GM12878 (cell line): ENCODE data around the gene SP6. TPM values are rescaled to one million over a fixed set of nuclear protein-coding genes. Genes with fewer than 3 reads are reported as not detected.

Experiments used
- ATAC-seq: fragments of 200-7000 bp; cut with Tn5 transposase; 3 replicates; pipeline ENCODE4 v1.9.1; 2020; ENCODE audit warnings: mild to moderate bottlenecking, moderate library complexity
- BruUV-seq: library from RNA; stranded (reverse); fragments of 400-500 nt; replicated peaks from 2 replicates; lab custom pipeline; 2021; lab: Mats Ljungman, UMichigan
- CTCF ChIA-PET: fragments of 300-600 bp; sonication (Branson Sonifier 250); formaldehyde crosslinking; extraction: SDS; loops from one replicate; lab custom pipeline; 2021; ENCODE audit warnings: inconsistent platforms; lab: Yijun Ruan, JAX
- POLR2A ChIA-PET: fragments of 350-600 bp; formaldehyde crosslinking; extraction: SDS; loops from one replicate; lab custom pipeline; 2021; ENCODE audit warnings: inconsistent platforms; lab: Charles Lee
- RAD21 ChIA-PET: fragments of 300-600 bp; sonication (Branson Sonifier 250); formaldehyde crosslinking; loops from one replicate; lab custom pipeline; 2023; ENCODE audit warnings: antibody characterized with exemption; ENCODE audit not compliant: unreplicated experiment; lab: Charles Lee
- SMC1A ChIA-PET: fragments of 300-600 bp; sonication (Branson Sonifier 250); formaldehyde crosslinking; loops from one replicate; lab custom pipeline; 2023; ENCODE audit not compliant: unreplicated experiment, uncharacterized antibody; lab: Charles Lee
- DNase-seq: peaks from one replicate; pipeline ENCODE4 v3.0.0-alpha.2; 2011; ENCODE audit warnings: low read depth, low spot score
- FAIRE-seq: peaks from 3 replicates; lab custom pipeline; 2011; peaks lifted over from hg19 to GRCh38; lab: Jason Lieb, UNC
- H2AFZ ChIP-seq: 2 replicates; pipeline ENCODE4 v1.6.0; 2011; ENCODE audit warnings: low read depth, low read length, control low read depth; ENCODE audit not compliant: control insufficient read depth
- H3K27ac ChIP-seq: 2 replicates; pipeline ENCODE4 v1.5.1; 2011; ENCODE audit warnings: control low read depth; ENCODE audit not compliant: control insufficient read depth, insufficient read depth
- H3K27me3 ChIP-seq, 2 experiments: replicated peaks in 1 of 2; 2 replicates each; pipeline versions ENCODE4 v1.6.0 to v1.6.1; 2011; ENCODE audit warnings: low read length in 1 of 2; ENCODE audit not compliant: control insufficient read depth in 2 of 2, insufficient read depth in 2 of 2
- H3K36me3 ChIP-seq, 2 experiments: 2 replicates each; pipeline ENCODE4 v1.5.1; 2011; ENCODE audit warnings: low read length in 1 of 2; ENCODE audit not compliant: control insufficient read depth in 2 of 2, insufficient read depth in 2 of 2
- H3K4me1 ChIP-seq: 2 replicates; pipeline ENCODE4 v1.6.1; 2011; ENCODE audit warnings: mild to moderate bottlenecking, low read length, moderate library complexity, mixed read lengths; ENCODE audit not compliant: control insufficient read depth, insufficient read depth
- H3K4me2 ChIP-seq: 2 replicates; pipeline ENCODE4 v1.6.0; 2011; ENCODE audit warnings: control low read depth; ENCODE audit not compliant: control insufficient read depth, insufficient read depth
- H3K4me3 ChIP-seq: fragments of 200-600 bp; sonication (generic); 2 replicates; pipeline ENCODE4 v1.5.1; 2016
- H3K79me2 ChIP-seq: 2 replicates; pipeline ENCODE4 v1.6.0; 2011; ENCODE audit warnings: low read length; ENCODE audit not compliant: control insufficient read depth, insufficient read depth
- H3K9ac ChIP-seq: 2 replicates; pipeline ENCODE4 v1.8.0; 2011; ENCODE audit warnings: low read length, control low read depth, mixed read lengths; ENCODE audit not compliant: control insufficient read depth, insufficient read depth
- H3K9me3 ChIP-seq: replicated peaks from 3 replicates; pipeline ENCODE4 v1.5.1; 2011; ENCODE audit warnings: mild to moderate bottlenecking, low read length; ENCODE audit not compliant: control insufficient read depth, insufficient read depth
- H4K20me1 ChIP-seq: 2 replicates; pipeline ENCODE4 v1.6.0; 2011; ENCODE audit not compliant: control insufficient read depth, insufficient read depth
- CEBPZ ChIP-seq: fragments of 150-350 bp; IDR thresholded peaks from 2 replicates; pipeline ENCODE4 v1.6.1; 2016; ENCODE audit warnings: low read depth, low read length
- SPI1 ChIP-seq: IDR thresholded peaks from 2 replicates; pipeline ENCODE4 v1.6.1; 2011; ENCODE audit warnings: low read depth, mild to moderate bottlenecking, low read length, moderate library complexity, borderline replicate concordance; ENCODE audit not compliant: insufficient read depth
- WGBS: methylation state at CpG from one replicate; pipeline ENCODE4 v1.1.6; 2016; ENCODE audit warnings: low lambda C conversion rate; ENCODE audit not compliant: insufficient replicate concordance, insufficient coverage; ENCODE audit errors: missing lambda C conversion rate; 5-methylcytosine and 5-hydroxymethylcytosine counted together
- in situ Hi-C: fragments of 300-500 bp; cut with MboI; formaldehyde crosslinking; loops from 9 replicates; pipeline ENCODE4 v1.14.3; 2018; ENCODE audit warnings: mixed read lengths
- intact Hi-C: fragments of 100-400 bp; cut with micrococcal nuclease; formaldehyde crosslinking; loops from one replicate; pipeline ENCODE4 v1.14.2; 2022; ENCODE audit not compliant: unreplicated experiment
- polyA plus RNA-seq, 11 experiments: library from polyadenylated mRNA; depleted of rRNA in 4 of 11; unstranded in 6 of 11; stranded (reverse) in 5 of 11; fragments of >200 nt; fragmentation: Nextera tagmentation in 4 of 11; fragmentation: Illumina TruSeq in 1 of 11; extraction: Ambion mirVana in 4 of 11; extraction: Trizol in 1 of 11; gene quantifications; 1 replicate in 1 of 11; 2 replicates in 10 of 11; pipeline versions ENCODE4 v1.2.1 to v1.2.3, GENCODE V29; 2011 to 2016; ENCODE audit warnings: inconsistent platforms in 2 of 11, missing spikeins in 2 of 11, low read depth in 1 of 11
- total RNA-seq, 4 experiments: library from RNA; depleted of rRNA in 3 of 4; stranded (reverse); fragments of >200 nt in 3 of 4; fragmentation: Illumina TruSeq in 1 of 4; extraction: Trizol in 1 of 4; gene quantifications; 2 replicates each; pipeline versions ENCODE4 v1.2.1 to v1.2.3, GENCODE V29; 2013 to 2021

SP6 gene
- total and polyA plus RNA-seq, 10 of the 15 experiments (the other 5 are each of a cell fraction or from before 2014, with no cell fraction given): 0.05 to 0.15 (median 0.06) TPM; not detected in 7

GRCh38 chr17:47862621-47863440 is 11.9 kb upstream of the SP6 start:
- intact Hi-C loops: no loop called here
- Histone ChIP-seq H3K9me3 (no peaks in the 10 kb centered on the region), H4K20me1 (no peaks in the 10 kb centered on the region), H3K27ac (no peak overlapping the region), H3K79me2 (no peaks in the 10 kb centered on the region)
- SMC1A ChIA-PET: no interaction called here
- peak; percentile 9; the same call in 1 of the 2 replicates for TF ChIP-seq SPI1
- TF ChIP-seq CEBPZ: no peak
- TF ChIP-seq, all 136 proteins: peak for 1
- no peaks in the 10 kb centered on the region for H3K4me1 ChIP-seq
- CTCF ChIA-PET: interaction anchor here (1.0 kb wide), 1 partner anchor 21 kb away, joined by 3 read pairs; the partner anchor contains the start of gene SCRN2
- H2AFZ ChIP-seq: no peak overlapping the region
- no peak for ATAC-seq
- POLR2A ChIA-PET: no interaction called here
- no TSS peak for BruUV-seq
- no peak overlapping the region for H3K9ac ChIP-seq
- peaks cover 2 to 3% of the 10 kb centered on the region in 2 experiments; a peak in 3 of 4 replicates for H3K27me3 ChIP-seq
- RAD21 ChIA-PET: no interaction called here
- no peak overlapping the region for H3K4me3 ChIP-seq
- no peak overlapping the region for H3K4me2 ChIP-seq
- FAIRE-seq: no peak
- in situ Hi-C loops: no loop called here
- DNase-seq: no peak
- 48% methylated on average over 7 of the region's 7 CpGs for WGBS
- H3K36me3 ChIP-seq: no peaks in the 10 kb centered on the region
